M059J (cell line): ENCODE data around the gene WWC2. TPM values are rescaled to one million over a fixed set of nuclear protein-coding genes. Genes with fewer than 3 reads are reported as not detected.
A peak's percentile ranks its signal among the peaks of the same experiment; 100 is the strongest.
"Not testable (repeated sequence)": the region's sequence is repeated elsewhere in the genome, so short reads cannot be mapped to it uniquely, and the experiment has no call there.

Experiments used
- DNase-seq: peaks from one replicate; pipeline ENCODE4 v3.0.0-alpha.2; 2012; ENCODE audit warnings: low read depth
- total RNA-seq: library from RNA; depleted of rRNA; stranded (reverse); fragments of >200 nt; shearing (Covaris generic); gene quantifications from 2 replicates; pipeline ENCODE4 v1.2.3, GENCODE V29; 2014

The WWC2 gene
- total RNA-seq, 1 experiment from 2014 or later, result 16.7 TPM

- DNase-seq, result no peak
Observed at GRCh38 chr4:183299464-183299863, 200.4 kb downstream of the WWC2 start.

GRCh38 chr4:183300070-183300469 is 201.0 kb downstream of the WWC2 start:
- peak; percentile 32 for DNase-seq

- no peak for DNase-seq
Observed at GRCh38 chr4:183300655-183301054, 201.6 kb downstream of the WWC2 start.

GRCh38 chr4:183303301-183303700 is 204.2 kb downstream of the WWC2 start:
- no peak for DNase-seq

- DNase-seq, result no peak
Observed at GRCh38 chr4:183304067-183304466, 205.0 kb downstream of the WWC2 start.

GRCh38 chr4:183304538-183304937 is 205.5 kb downstream of the WWC2 start:
- no peak for DNase-seq

GRCh38 chr4:183306811-183307210 is 207.8 kb downstream of the WWC2 start:
- no peak for DNase-seq

GRCh38 chr4:183312841-183313240 is 213.8 kb downstream of the WWC2 start:
- no peak for DNase-seq

- no peak for DNase-seq
Observed at GRCh38 chr4:183314336-183314735, 215.3 kb downstream of the WWC2 start.

- no peak for DNase-seq
Observed at GRCh38 chr4:183314806-183315205, 215.7 kb downstream of the WWC2 start.

- DNase-seq, result no peak
Observed at GRCh38 chr4:183318656-183319055, 219.6 kb downstream of the WWC2 start.

- no peak for DNase-seq
Observed at GRCh38 chr4:183320211-183321059, 221.4 kb downstream of the WWC2 start, which contains the start of gene CLDN22. Gene CLDN22 (minus strand): TSS chr4:183320276. CDS start chr4:183320218, 58 bp downstream.

GRCh38 chr4:183321079-183321478 is 222.0 kb downstream of the WWC2 start:
- DNase-seq, result no peak

- no peak for DNase-seq
Observed at GRCh38 chr4:183321516-183321915, 222.5 kb downstream of the WWC2 start.

GRCh38 chr4:183322326-183322725 is 223.3 kb downstream of the WWC2 start, which contains the start of gene CLDN24:
Gene CLDN24 (minus strand): TSS chr4:183322426. CDS start chr4:183322426, 0 bp downstream.
- no peak for DNase-seq

GRCh38 chr4:183323295-183323694 is 224.2 kb downstream of the WWC2 start:
- DNase-seq, result no peak

GRCh38 chr4:183324056-183324455 is 225.0 kb downstream of the WWC2 start:
- DNase-seq, result not testable (repeated sequence)

- DNase-seq, result no peak
Observed at GRCh38 chr4:183324619-183325018, 225.6 kb downstream of the WWC2 start.

- DNase-seq, result not testable (repeated sequence)
Observed at GRCh38 chr4:183326387-183326786, 227.3 kb downstream of the WWC2 start.

- peak; percentile 13 for DNase-seq
Observed at GRCh38 chr4:183326853-183327252, 227.8 kb downstream of the WWC2 start.

- DNase-seq, result no peak
Observed at GRCh38 chr4:183327827-183328226, 228.8 kb downstream of the WWC2 start.

GRCh38 chr4:183328832-183329231 is 229.8 kb downstream of the WWC2 start:
- no peak for DNase-seq

- DNase-seq, result no peak
Observed at GRCh38 chr4:183329244-183329643, 230.2 kb downstream of the WWC2 start.
